HL-60 (cell line): ENCODE data around the gene RPUSD3.

Experiments
- POLR2AphosphoS5 ChIP-seq: IDR thresholded peaks from 2 replicates; pipeline ENCODE4 v1.6.1; 2012; ENCODE audit warnings: low read depth
- TF ChIP-seq, protein P1 (sequence below): IDR thresholded peaks from one replicate; pipeline ENCODE4 v1.5.1; 2011; ENCODE audit warnings: low read length, control low read depth, inconsistent platforms; ENCODE audit not compliant: insufficient read depth

DNA sequence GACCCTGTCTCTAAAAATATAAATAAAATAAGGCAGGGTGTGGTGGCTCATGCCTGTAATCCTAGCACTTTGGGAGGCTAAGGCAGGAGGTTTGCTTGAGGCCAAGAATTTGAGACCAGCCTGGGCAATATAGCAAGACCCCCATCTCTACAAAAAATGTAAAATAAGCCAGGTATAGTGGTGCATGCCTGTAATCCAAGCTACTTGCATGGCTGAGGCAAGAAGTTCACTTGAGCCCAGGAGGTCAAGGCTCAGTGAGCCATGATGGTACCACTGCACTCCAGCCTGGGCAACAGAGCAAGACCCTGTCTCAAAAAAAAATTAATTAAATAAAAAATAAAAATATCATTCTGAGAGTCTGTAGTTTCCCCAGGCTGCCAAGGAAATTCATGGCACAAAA lies 42.5 kb upstream of the RPUSD3 start:
- TF ChIP-seq, protein P1, sequence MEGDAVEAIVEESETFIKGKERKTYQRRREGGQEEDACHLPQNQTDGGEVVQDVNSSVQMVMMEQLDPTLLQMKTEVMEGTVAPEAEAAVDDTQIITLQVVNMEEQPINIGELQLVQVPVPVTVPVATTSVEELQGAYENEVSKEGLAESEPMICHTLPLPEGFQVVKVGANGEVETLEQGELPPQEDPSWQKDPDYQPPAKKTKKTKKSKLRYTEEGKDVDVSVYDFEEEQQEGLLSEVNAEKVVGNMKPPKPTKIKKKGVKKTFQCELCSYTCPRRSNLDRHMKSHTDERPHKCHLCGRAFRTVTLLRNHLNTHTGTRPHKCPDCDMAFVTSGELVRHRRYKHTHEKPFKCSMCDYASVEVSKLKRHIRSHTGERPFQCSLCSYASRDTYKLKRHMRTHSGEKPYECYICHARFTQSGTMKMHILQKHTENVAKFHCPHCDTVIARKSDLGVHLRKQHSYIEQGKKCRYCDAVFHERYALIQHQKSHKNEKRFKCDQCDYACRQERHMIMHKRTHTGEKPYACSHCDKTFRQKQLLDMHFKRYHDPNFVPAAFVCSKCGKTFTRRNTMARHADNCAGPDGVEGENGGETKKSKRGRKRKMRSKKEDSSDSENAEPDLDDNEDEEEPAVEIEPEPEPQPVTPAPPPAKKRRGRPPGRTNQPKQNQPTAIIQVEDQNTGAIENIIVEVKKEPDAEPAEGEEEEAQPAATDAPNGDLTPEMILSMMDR, result no peak
- TF ChIP-seq POLR2AphosphoS5, result no peak
